HG03097 (cell line): Measurements from ENCODE around the gene TNRC18.
"Not testable (repeated sequence)": the region's sequence is repeated elsewhere in the genome, so short reads cannot be mapped to it uniquely, and the experiment has no call there.

ENCODE experiments used
- ATAC-seq: cut with Tn5 transposase; IDR thresholded peaks from one replicate; pipeline ENCODE4 v1.9.1; 2021; ENCODE audit not compliant: unreplicated experiment, low FRiP score

The TNRC18 gene

GRCh38 chr7:5302577-5302976 lies 121.1 kb downstream of the TNRC18 start:
- no peak for ATAC-seq

GRCh38 chr7:5300366-5300765 lies 123.3 kb downstream of the TNRC18 start:
- ATAC-seq, result no peak

GRCh38 chr7:5296611-5297226 lies 126.9 kb downstream of the TNRC18 start:
- no peak for ATAC-seq

GRCh38 chr7:5296015-5296610 lies 127.5 kb downstream of the TNRC18 start:
- no peak for ATAC-seq

- ATAC-seq, result no peak
These were observed 128.3 kb downstream of the TNRC18 start for GRCh38 chr7:5295039-5296014.

GRCh38 chr7:5294169-5294987 lies 129.3 kb downstream of the TNRC18 start:
- ATAC-seq, result no peak

GRCh38 chr7:5291711-5292335 lies 131.8 kb downstream of the TNRC18 start:
- not testable (repeated sequence) for ATAC-seq

GRCh38 chr7:5291301-5291700 lies 132.3 kb downstream of the TNRC18 start:
- no peak for ATAC-seq

- ATAC-seq, result no peak
These were observed 134.3 kb downstream of the TNRC18 start for GRCh38 chr7:5289355-5289754.

GRCh38 chr7:5288560-5288959 lies 135.1 kb downstream of the TNRC18 start:
- ATAC-seq, result not testable (repeated sequence)

- ATAC-seq, result no peak
These were observed 135.8 kb downstream of the TNRC18 start for GRCh38 chr7:5287802-5288201.

GRCh38 chr7:5287373-5287772 lies 136.3 kb downstream of the TNRC18 start:
- not testable (repeated sequence) for ATAC-seq

- no peak for ATAC-seq
These were observed 136.7 kb downstream of the TNRC18 start for GRCh38 chr7:5286933-5287332.

GRCh38 chr7:5284304-5285281 lies 139.0 kb downstream of the TNRC18 start:
- ATAC-seq, result no peak

GRCh38 chr7:5283421-5284303 lies 140.0 kb downstream of the TNRC18 start:
- ATAC-seq, result no peak

- ATAC-seq, result no peak
These were observed 140.9 kb downstream of the TNRC18 start, which contains the start of gene SLC29A4 for GRCh38 chr7:5282543-5283316. TSS of gene SLC29A4 (plus strand) at chr7:5282943. CDS start at chr7:5287817, 4,874 bp downstream.
